PC-3 (cell line): ENCODE results near the gene ZFAND6.

ENCODE experiments used
- EZH2 ChIP-seq: fragments of 300-600 bp; sonication (generic); IDR thresholded peaks from one replicate; pipeline ENCODE4 v1.6.1; 2017; ENCODE audit warnings: antibody characterized with exemption, mild to moderate bottlenecking, low read length; ENCODE audit not compliant: unreplicated experiment
- TF ChIP-seq, protein P1 (sequence below): fragments of 300-600 bp; sonication (generic); conservative IDR thresholded peaks from 2 replicates; pipeline ENCODE4 v1.5.1; 2017; ENCODE audit warnings: antibody characterized with exemption, low read depth, mild to moderate bottlenecking, low read length

GRCh38 chr15:80156176-80156720 is 96.8 kb downstream of the ZFAND6 start:
- TF ChIP-seq, protein P1, sequence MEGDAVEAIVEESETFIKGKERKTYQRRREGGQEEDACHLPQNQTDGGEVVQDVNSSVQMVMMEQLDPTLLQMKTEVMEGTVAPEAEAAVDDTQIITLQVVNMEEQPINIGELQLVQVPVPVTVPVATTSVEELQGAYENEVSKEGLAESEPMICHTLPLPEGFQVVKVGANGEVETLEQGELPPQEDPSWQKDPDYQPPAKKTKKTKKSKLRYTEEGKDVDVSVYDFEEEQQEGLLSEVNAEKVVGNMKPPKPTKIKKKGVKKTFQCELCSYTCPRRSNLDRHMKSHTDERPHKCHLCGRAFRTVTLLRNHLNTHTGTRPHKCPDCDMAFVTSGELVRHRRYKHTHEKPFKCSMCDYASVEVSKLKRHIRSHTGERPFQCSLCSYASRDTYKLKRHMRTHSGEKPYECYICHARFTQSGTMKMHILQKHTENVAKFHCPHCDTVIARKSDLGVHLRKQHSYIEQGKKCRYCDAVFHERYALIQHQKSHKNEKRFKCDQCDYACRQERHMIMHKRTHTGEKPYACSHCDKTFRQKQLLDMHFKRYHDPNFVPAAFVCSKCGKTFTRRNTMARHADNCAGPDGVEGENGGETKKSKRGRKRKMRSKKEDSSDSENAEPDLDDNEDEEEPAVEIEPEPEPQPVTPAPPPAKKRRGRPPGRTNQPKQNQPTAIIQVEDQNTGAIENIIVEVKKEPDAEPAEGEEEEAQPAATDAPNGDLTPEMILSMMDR: no peak
- no peak for TF ChIP-seq EZH2
